ENCODE data around the gene STK38.

DNA sequence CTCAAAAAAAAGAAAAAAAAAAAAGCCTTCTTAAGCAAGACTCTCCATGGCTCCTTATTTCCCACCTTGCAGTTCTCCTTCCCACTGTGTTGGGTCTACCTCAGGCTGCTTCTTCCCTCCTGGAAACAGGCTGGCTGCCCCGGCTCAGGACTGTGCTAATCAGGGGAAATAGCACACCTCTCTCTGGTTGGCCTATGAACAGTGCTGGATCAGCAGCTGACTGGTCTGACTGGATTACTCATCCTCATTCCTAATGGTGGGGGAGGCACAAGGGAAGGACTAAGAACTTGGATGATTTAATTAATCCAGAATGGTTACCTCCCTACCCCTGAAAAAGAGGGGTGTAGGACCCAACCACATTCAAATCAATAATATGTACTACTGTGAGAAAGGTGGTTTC lies 43.0 kb upstream of the STK38 start:
- TF ChIP-seq CTCF (IDR thresholded peaks at IDR 0.05), result no peak
- no peak for TF ChIP-seq POLR2A (IDR thresholded peaks at IDR 0.05)
